SK-N-SH treated with all-trans-retinoic acid at 6 μM for 48 hours (cell line): ENCODE measurements around the gene YBX1.

ENCODE experiments used
- ATAC-seq: fragments of 200-7000 bp; cut with Tn5 transposase; 3 replicates; pipeline ENCODE4 v1.9.1; 2020; ENCODE audit warnings: mild to moderate bottlenecking, moderate library complexity
- ARNTL ChIP-seq: fragments of 450-650 bp; formaldehyde crosslinking; IDR thresholded peaks from 2 replicates; pipeline ENCODE4 v1.5.0; 2020; ENCODE audit warnings: low read depth, mild to moderate bottlenecking, moderate library complexity, borderline replicate concordance
- RARB ChIP-seq: fragments of 250-450 bp; sonication (Bioruptor Pico); IDR thresholded peaks from 2 replicates; pipeline ENCODE4 v1.8.0; 2021; ENCODE audit warnings: mild to moderate bottlenecking, moderate library complexity
- ZNF8 ChIP-seq: fragments of 450-650 bp; formaldehyde crosslinking; IDR thresholded peaks from 2 replicates; pipeline ENCODE4 v1.5.0; 2020; ENCODE audit warnings: mild to moderate bottlenecking, moderate library complexity

YBX1 gene

DNA sequence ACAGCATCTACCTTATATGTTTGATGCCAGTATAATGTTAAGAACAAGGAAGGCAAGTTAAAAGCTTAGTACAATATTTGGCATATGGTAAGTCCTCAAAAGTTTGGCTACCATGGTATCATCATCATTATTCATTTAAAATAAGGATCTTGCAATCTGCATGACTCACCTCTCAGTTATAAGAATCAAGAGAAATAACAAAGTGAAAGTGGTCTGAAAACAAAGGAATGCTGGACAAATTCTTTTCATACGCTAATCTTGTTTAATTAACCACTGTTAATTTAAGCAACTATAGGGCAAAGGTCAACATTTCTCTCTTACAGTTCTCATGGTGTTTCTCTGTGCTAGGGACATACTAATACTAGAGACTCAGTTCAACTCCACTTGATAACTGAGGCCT lies 70.9 kb downstream of the YBX1 start:
- ATAC-seq: no peak; the same call in 2 of the 3 replicates

More for the DNA sequence above, 70.9 kb downstream of the YBX1 start:
- no peak for TF ChIP-seq ZNF8 (CRISPR knock-in tag)
- no peak for TF ChIP-seq RARB
- TF ChIP-seq ARNTL: no peak
